GM12892 (cell line): ENCODE results near the gene CYP4F22.
"Not testable (repeated sequence)": the region's sequence is repeated elsewhere in the genome, so short reads cannot be mapped to it uniquely, and the experiment has no call there.

Experiments
- POLR2A ChIP-seq: IDR thresholded peaks from 2 replicates; pipeline ENCODE4 v1.6.1; 2011; ENCODE audit warnings: low read depth, low read length, control low read depth
- POLR2AphosphoS5 ChIP-seq: IDR thresholded peaks from 2 replicates; pipeline ENCODE4 v1.6.1; 2011; ENCODE audit warnings: low read depth, low read length, control low read depth
- TAF1 ChIP-seq: IDR thresholded peaks from 2 replicates; pipeline ENCODE4 v1.6.1; 2011; ENCODE audit warnings: low read depth, mild to moderate bottlenecking, control low read depth, low read length, borderline replicate concordance

GRCh38 chr19:15592506-15592905, 84.2 kb downstream of the CYP4F22 start:
- not testable (repeated sequence) for TF ChIP-seq POLR2AphosphoS5, POLR2A, TAF1
